Endothelial cell of umbilical vein (primary cell): ENCODE results near the gene TOP2A. TPM values are rescaled to one million over a fixed set of nuclear protein-coding genes. Genes with fewer than 3 reads are reported as not detected.

Experiments used
- BruUV-seq: library from RNA; stranded (reverse); fragments of 400-500 nt; replicated peaks from 2 replicates; lab custom pipeline; 2021; lab: Mats Ljungman, UMichigan
- CTCF ChIA-PET: fragments of 300-600, 350-600 bp; sonication (Branson Sonifier 250); formaldehyde crosslinking; loops from one replicate; lab custom pipeline; 2021; ENCODE audit warnings: antibody characterized with exemption, inconsistent platforms; lab: Charles Lee
- POLR2A ChIA-PET: fragments of 300-600, 350-600 bp; sonication (Branson Sonifier 250); formaldehyde crosslinking; loops from one replicate; lab custom pipeline; 2021; ENCODE audit warnings: antibody characterized with exemption, inconsistent platforms; lab: Charles Lee
- DNase-seq: peaks from one replicate; pipeline ENCODE4 v3.0.0-alpha.2; 2011; ENCODE audit warnings: low read depth, low spot score
- FAIRE-seq: peaks from 2 replicates; lab custom pipeline; 2011; peaks lifted over from hg19 to GRCh38; lab: Jason Lieb, UNC
- H2AFZ ChIP-seq: 2 replicates; pipeline ENCODE4 v1.6.0; 2012; ENCODE audit warnings: low read depth, low read length, control low read depth, inconsistent platforms
- H3K27ac ChIP-seq: 2 replicates; pipeline ENCODE4 v1.5.1; 2011; ENCODE audit warnings: low read depth, mild to moderate bottlenecking, control low read depth, low read length, moderate library complexity; ENCODE audit not compliant: insufficient read depth
- H3K27me3 ChIP-seq, 2 experiments: 2 replicates each; pipeline versions ENCODE4 v1.6.0 to v1.6.1; 2011; ENCODE audit warnings: low read length in 2 of 2, mixed read lengths in 1 of 2; ENCODE audit not compliant: control insufficient read depth in 2 of 2, insufficient read depth in 2 of 2
- H3K36me3 ChIP-seq, 2 experiments: 2 replicates in 1 of 2; 3 replicates in 1 of 2; pipeline ENCODE4 v1.5.1; 2011; ENCODE audit warnings: low read length in 2 of 2, mild to moderate bottlenecking in 1 of 2, moderate library complexity in 1 of 2; ENCODE audit not compliant: control insufficient read depth in 2 of 2, insufficient read depth in 2 of 2; ENCODE audit errors: extremely low read depth in 1 of 2
- H3K4me1 ChIP-seq: 3 replicates; pipeline ENCODE4 v1.5.1; 2011; ENCODE audit warnings: mild to moderate bottlenecking, low read length; ENCODE audit not compliant: control insufficient read depth, insufficient read depth; ENCODE audit errors: extremely low read depth
- H3K4me2 ChIP-seq: 2 replicates; pipeline ENCODE4 v1.6.1; 2011; ENCODE audit warnings: low read length, control low read depth, mixed read lengths; ENCODE audit not compliant: insufficient read depth
- H3K4me3 ChIP-seq, 3 experiments: fragments of 200-600 bp in 1 of 3; sonication (generic), shearing (Covaris generic) in 1 of 3; replicated peaks in 1 of 3; 2 replicates each; pipeline ENCODE4 v1.5.1; 2011 to 2016; ENCODE audit warnings: control low read depth in 3 of 3, low read length in 3 of 3, mild to moderate bottlenecking in 2 of 3, inconsistent platforms in 1 of 3, low read depth in 1 of 3, moderate library complexity in 1 of 3; ENCODE audit not compliant: insufficient read depth in 1 of 3
- H3K79me2 ChIP-seq: 2 replicates; pipeline ENCODE4 v1.6.0; 2012; ENCODE audit warnings: low read length, inconsistent platforms; ENCODE audit not compliant: control insufficient read depth, insufficient read depth
- H3K9ac ChIP-seq: replicated peaks from 2 replicates; pipeline ENCODE3; 2011; ENCODE audit warnings: low read length, control low read depth; ENCODE audit not compliant: insufficient read depth; ENCODE audit errors: extremely low read depth
- H3K9me1 ChIP-seq: replicated peaks from 3 replicates; pipeline ENCODE4 v1.6.0; 2011; ENCODE audit warnings: mild to moderate bottlenecking, low read length; ENCODE audit not compliant: control insufficient read depth, insufficient read depth; ENCODE audit errors: extremely low read depth
- H3K9me3 ChIP-seq: replicated peaks from 2 replicates; pipeline ENCODE4 v1.5.1; 2012; ENCODE audit warnings: low read length, inconsistent platforms; ENCODE audit not compliant: control insufficient read depth, insufficient read depth
- H4K20me1 ChIP-seq: replicated peaks from 2 replicates; pipeline ENCODE3; 2011; ENCODE audit warnings: mild to moderate bottlenecking, low read length; ENCODE audit not compliant: control insufficient read depth, insufficient read depth; ENCODE audit errors: extremely low read depth
- CTCF ChIP-seq, 2 donors: IDR thresholded peaks; 1 replicate in 1 of 2; 2 replicates in 1 of 2; pipeline ENCODE4 v1.5.1; 2011; ENCODE audit warnings: low read length in 2 of 2, mild to moderate bottlenecking in 2 of 2, moderate library complexity in 2 of 2, control low read depth in 1 of 2, inconsistent platforms in 1 of 2, low read depth in 1 of 2; ENCODE audit not compliant: insufficient read depth in 1 of 2; ENCODE audit errors: extremely low read depth in 1 of 2
- EZH2 ChIP-seq: IDR thresholded peaks from 2 replicates; pipeline ENCODE4 v1.6.1; 2012; ENCODE audit warnings: borderline replicate concordance, low read depth, mild to moderate bottlenecking, moderate library complexity, low read length, inconsistent platforms; ENCODE audit not compliant: severe bottlenecking
- FOS ChIP-seq: IDR thresholded peaks from 2 replicates; pipeline ENCODE4 v1.6.1; 2011; ENCODE audit warnings: mild to moderate bottlenecking, low read length, moderate library complexity, borderline replicate concordance; ENCODE audit not compliant: insufficient read depth
- GATA2 ChIP-seq: IDR thresholded peaks from 2 replicates; pipeline ENCODE4 v1.7.0; 2011; ENCODE audit warnings: low read depth, mild to moderate bottlenecking, moderate library complexity, mixed read lengths, low read length; ENCODE audit not compliant: insufficient read length, insufficient read depth
- JUN ChIP-seq: IDR thresholded peaks from 2 replicates; pipeline ENCODE4 v1.6.1; 2011; ENCODE audit warnings: borderline replicate concordance, low read depth; ENCODE audit not compliant: insufficient read length, insufficient read depth
- MAX ChIP-seq: IDR thresholded peaks from 2 replicates; pipeline ENCODE4 v1.6.1; 2011; ENCODE audit not compliant: insufficient read depth, insufficient read length
- dilution Hi-C: fragments of 300-500 bp; cut with MboI; formaldehyde crosslinking; loops from one replicate; pipeline ENCODE4 v1.15.0; 2019; ENCODE audit warnings: low sequenced_read_pairs; ENCODE audit not compliant: extremely low pct_ligation_motif_present
- intact Hi-C: fragments of 100-400 bp; cut with micrococcal nuclease; formaldehyde crosslinking; loops from one replicate; pipeline ENCODE4 v1.10.0; 2022
- polyA plus RNA-seq, 4 experiments: library from polyadenylated mRNA; depleted of rRNA in 3 of 4; stranded (reverse) in 3 of 4; unstranded in 1 of 4; fragments of >200 nt; gene quantifications; 2 replicates each; pipeline versions ENCODE4 v1.2.1 to v1.2.3, GENCODE V29; 2011 to 2012; ENCODE audit warnings: missing spikeins in 1 of 4
- total RNA-seq: library from RNA; stranded (reverse); gene quantifications from 2 replicates; pipeline ENCODE4 v1.2.3, GENCODE V29; 2021

The TOP2A gene
- total and polyA plus RNA-seq, 2 donors (not counting 3 experiments of a cell fraction or from before 2014, with no cell fraction given) = 31.3 to 160 TPM

DNA sequence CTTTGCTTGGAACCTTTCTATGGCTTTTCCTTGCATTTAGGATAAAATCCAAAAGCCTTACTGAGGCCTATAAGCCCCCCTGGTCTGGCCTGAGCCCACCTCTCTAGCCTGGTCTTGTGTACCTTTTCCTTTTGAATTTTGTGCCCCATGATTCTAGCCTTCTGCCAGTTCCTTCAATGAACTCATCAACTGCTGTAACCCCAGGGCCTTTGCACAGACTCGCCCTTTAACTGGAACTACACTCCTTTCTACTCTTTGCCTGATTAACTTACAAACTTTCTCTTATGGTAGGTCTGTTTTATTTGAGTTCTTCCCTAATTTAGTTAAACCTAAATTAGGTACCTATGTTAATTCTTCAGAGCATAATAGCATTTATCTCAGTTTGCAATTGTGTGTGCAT lies 77.4 kb downstream of the TOP2A start:
- dilution Hi-C loops (no loop called here), intact Hi-C loops (no loop called here)
- H3K9me1 ChIP-seq = no peaks in the 10 kb centered on the region
- DNase-seq (no peak), FAIRE-seq (peak; percentile 21)
- CTCF ChIA-PET = interaction anchor here (0.7 to 10.6 kb wide), 3 partner anchors 15 to 36 kb away, joined by 3 to 109 read pairs (median 5); no protein-coding TSS in a partner anchor
- H3K4me3 ChIP-seq = no peak overlapping the region
- BruUV-seq = no TSS peak
- H3K4me2 ChIP-seq = no peak overlapping the region
- TF ChIP-seq GATA2 (no peak), EZH2 (no peak), FOS (no peak), CTCF (IDR thresholded peaks at IDR 0.05; ENCODE audit: extremely low read depth in 1 of 2, insufficient read depth in 1 of 2, low read depth in 1 of 2, low read length in 2 of 2) (no peak), JUN (no peak), MAX (no peak)
- no peak overlapping the region for H2AFZ ChIP-seq
- no peak overlapping the region for H3K9ac ChIP-seq
- peak overlapping the region; percentile 88 for H3K27ac ChIP-seq
- peaks cover 51% of the 10 kb centered on the region for H3K79me2 ChIP-seq
- peaks cover 0 to 1% of the 10 kb centered on the region in 2 experiments for H3K36me3 ChIP-seq
- H4K20me1 ChIP-seq = no peaks in the 10 kb centered on the region
- H3K9me3 ChIP-seq = no peaks in the 10 kb centered on the region
- no peaks in the 10 kb centered on the region for H3K27me3 ChIP-seq
- peaks cover 32% of the 10 kb centered on the region for H3K4me1 ChIP-seq
- POLR2A ChIA-PET = no interaction called here
